Chondrocyte (in vitro differentiated cells): ENCODE data around the gene MIB1. TPM values are rescaled to one million over a fixed set of nuclear protein-coding genes. Genes with fewer than 3 reads are reported as not detected.

Source experiments
- DNase-seq: peaks from one replicate; pipeline ENCODE4 v3.0.0; 2021; ENCODE audit warnings: mixed read lengths, low spot score
- H3K27ac Mint-ChIP-seq: one replicate; pipeline ENCODE4 v1.8.0; 2021; ENCODE audit warnings: mild to moderate bottlenecking, moderate library complexity, mixed read lengths; ENCODE audit not compliant: unreplicated experiment
- H3K27me3 Mint-ChIP-seq: 2 replicates; pipeline ENCODE4 v1.8.0; 2021; ENCODE audit warnings: low read depth, mixed read lengths
- H3K36me3 Mint-ChIP-seq: 2 replicates; pipeline ENCODE4 v1.8.0; 2021; ENCODE audit warnings: low read depth, mixed read lengths
- H3K4me1 Mint-ChIP-seq: 2 replicates; pipeline ENCODE4 v1.8.0; 2021; ENCODE audit warnings: low read depth, mild to moderate bottlenecking, mixed read lengths
- H3K4me3 Mint-ChIP-seq: one replicate; pipeline ENCODE4 v1.8.0; 2021; ENCODE audit warnings: mild to moderate bottlenecking, moderate library complexity, mixed read lengths; ENCODE audit not compliant: unreplicated experiment
- H3K9me3 Mint-ChIP-seq: 2 replicates; pipeline ENCODE4 v1.8.0; 2021; ENCODE audit warnings: low read depth, mixed read lengths
- CTCF ChIP-seq: fragments of 200-600 bp; sonication (generic); IDR thresholded peaks from 2 replicates; pipeline ENCODE4 v1.5.0; 2021; ENCODE audit warnings: antibody characterized with exemption, mild to moderate bottlenecking, moderate library complexity
- total RNA-seq: library from RNA; stranded (reverse); gene quantifications from 3 replicates; pipeline ENCODE4 v1.2.1, GENCODE V29; 2021

MIB1 gene
- total RNA-seq, 1 donor from 2014 or later, result 68.0 TPM

- Mint-ChIP-seq H3K27me3 (no peaks in the 10 kb centered on the region), H3K27ac (no peak overlapping the region), H3K4me3 (no peak overlapping the region), H3K36me3 (peaks cover 2% of the 10 kb centered on the region), H3K4me1 (peaks cover 30% of the 10 kb centered on the region), H3K9me3 (no peaks in the 10 kb centered on the region)
- TF ChIP-seq CTCF, result no peak
- DNase-seq, result no peak
These were observed 89.9 kb downstream of the MIB1 start for GRCh38 chr18:21830532-21830931.

GRCh38 chr18:21831413-21831831, 90.8 kb downstream of the MIB1 start:
- no peaks in the 10 kb centered on the region for H3K9me3 Mint-ChIP-seq
- TF ChIP-seq CTCF, result no peak
- peak overlapping the region; percentile 45 for H3K27ac Mint-ChIP-seq
- no peaks in the 10 kb centered on the region for H3K27me3 Mint-ChIP-seq
- peaks cover 2% of the 10 kb centered on the region for H3K36me3 Mint-ChIP-seq
- peaks cover 22% of the 10 kb centered on the region for H3K4me1 Mint-ChIP-seq
- H3K4me3 Mint-ChIP-seq, result peak overlapping the region; percentile 52
- no peak for DNase-seq

- Mint-ChIP-seq H3K9me3 (no peaks in the 10 kb centered on the region), H3K27ac (no peak overlapping the region), H3K27me3 (no peaks in the 10 kb centered on the region), H3K4me3 (no peak overlapping the region), H3K4me1 (peaks cover 16% of the 10 kb centered on the region), H3K36me3 (peaks cover 2% of the 10 kb centered on the region)
- TF ChIP-seq CTCF, result no peak
- no peak for DNase-seq
These were observed 93.2 kb downstream of the MIB1 start for GRCh38 chr18:21833604-21834298.

GRCh38 chr18:21834299-21834660, 93.7 kb downstream of the MIB1 start:
- Mint-ChIP-seq H3K4me3 (no peak overlapping the region), H3K27ac (no peak overlapping the region), H3K36me3 (peaks cover 3% of the 10 kb centered on the region), H3K27me3 (no peaks in the 10 kb centered on the region), H3K9me3 (no peaks in the 10 kb centered on the region), H3K4me1 (peaks cover 16% of the 10 kb centered on the region)
- no peak for DNase-seq
- TF ChIP-seq CTCF, result no peak

GRCh38 chr18:21841570-21841969, 101.0 kb downstream of the MIB1 start:
- DNase-seq, result no peak
- Mint-ChIP-seq H3K27ac (no peak overlapping the region), H3K36me3 (peaks cover 23% of the 10 kb centered on the region), H3K4me1 (no peaks in the 10 kb centered on the region), H3K27me3 (no peaks in the 10 kb centered on the region), H3K4me3 (no peak overlapping the region), H3K9me3 (no peaks in the 10 kb centered on the region)
- TF ChIP-seq CTCF, result no peak
